GM18505 (cell line): ENCODE data around the gene TXNDC2.

Experiments
- ATAC-seq: cut with Tn5 transposase; IDR thresholded peaks from one replicate; pipeline ENCODE4 v1.9.1; 2021; ENCODE audit not compliant: unreplicated experiment
- POLR2A ChIP-seq: IDR thresholded peaks from 4 replicates; pipeline ENCODE4 v1.6.1; 2011; ENCODE audit warnings: borderline replicate concordance; ENCODE audit not compliant: insufficient read depth, insufficient read length; ENCODE audit errors: extremely low read depth

Gene TXNDC2

DNA sequence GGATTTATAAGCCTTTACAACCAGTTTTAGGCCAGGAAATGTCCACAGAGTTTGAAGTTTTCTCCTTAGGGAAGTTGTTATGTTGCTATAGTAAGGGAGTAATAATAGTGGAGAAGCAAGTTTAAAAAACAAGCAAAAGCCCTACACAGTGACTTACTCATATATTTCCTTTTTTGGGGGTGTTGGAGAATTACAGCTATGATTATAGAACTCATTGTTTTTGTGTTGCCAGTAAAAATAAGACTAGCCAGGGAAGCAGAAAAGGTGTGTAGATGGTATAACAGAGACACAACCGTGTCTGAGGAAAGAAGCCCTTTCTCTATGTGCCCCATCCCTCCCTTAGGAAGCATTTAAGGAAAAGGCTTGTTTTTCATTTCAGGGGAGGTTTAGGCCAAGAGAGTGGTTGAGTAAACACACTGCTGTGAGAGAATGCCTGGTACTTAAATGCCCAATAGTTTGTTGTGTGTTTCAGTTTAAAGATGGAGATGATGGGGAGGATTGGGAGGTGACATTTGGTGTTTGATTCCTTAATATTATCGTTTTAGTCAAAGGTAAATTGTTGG lies 30.4 kb downstream of the TXNDC2 start:
- ATAC-seq = no peak
- no peak for TF ChIP-seq POLR2A

DNA sequence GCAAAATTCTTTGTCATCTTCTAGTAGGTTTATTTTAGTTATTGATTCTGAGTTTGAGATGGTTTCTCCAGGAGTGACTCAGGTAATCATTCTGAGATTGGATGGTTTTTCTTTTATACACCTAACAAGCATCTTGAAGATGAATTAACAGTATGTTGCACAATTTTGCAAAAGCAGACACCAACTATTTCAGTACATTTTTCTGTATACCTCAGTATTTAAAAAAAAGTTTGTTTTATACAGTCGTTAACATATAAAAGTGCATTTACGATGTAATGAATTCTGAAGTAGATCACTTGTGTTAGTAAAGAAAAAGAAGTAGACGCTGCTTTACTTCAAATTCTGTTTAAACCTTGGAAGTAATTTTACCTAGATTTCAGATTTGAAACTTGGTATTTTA lies 31.0 kb downstream of the TXNDC2 start:
- ATAC-seq = no peak

DNA sequence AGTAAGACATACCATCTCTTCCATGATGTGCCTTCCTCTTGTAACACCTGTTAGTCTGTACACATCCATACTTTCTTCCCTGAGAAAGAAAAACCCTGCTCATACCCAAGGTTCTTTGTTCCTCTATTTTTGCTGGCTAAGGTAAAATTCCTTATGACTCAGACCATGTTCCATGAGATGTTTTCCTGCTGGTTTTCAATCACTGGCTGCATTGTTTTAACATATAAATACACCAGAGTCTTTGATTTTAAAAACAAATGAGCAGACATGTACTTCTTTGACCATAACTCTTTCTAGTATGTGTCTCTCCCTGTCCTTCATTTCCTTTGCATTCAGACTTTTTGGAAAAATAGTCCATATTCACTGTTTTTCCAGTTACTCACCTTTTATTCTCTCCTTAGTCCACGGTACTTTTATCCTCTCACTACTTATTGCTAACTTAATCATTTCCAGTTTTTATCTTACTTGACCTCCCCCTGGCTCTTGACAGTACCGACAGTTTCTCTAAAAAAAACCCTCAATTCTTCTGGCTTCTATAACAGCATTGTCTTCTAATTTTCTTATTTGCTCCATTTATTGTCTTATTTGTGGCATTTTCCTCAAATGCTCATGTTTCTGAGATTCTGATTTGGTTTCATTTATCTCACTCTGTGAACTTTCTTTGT lies 32.4 kb downstream of the TXNDC2 start:
- no peak for ATAC-seq
- no peak for TF ChIP-seq POLR2A

More for the DNA sequence above, 31.0 kb downstream of the TXNDC2 start:
- no peak for TF ChIP-seq POLR2A

DNA sequence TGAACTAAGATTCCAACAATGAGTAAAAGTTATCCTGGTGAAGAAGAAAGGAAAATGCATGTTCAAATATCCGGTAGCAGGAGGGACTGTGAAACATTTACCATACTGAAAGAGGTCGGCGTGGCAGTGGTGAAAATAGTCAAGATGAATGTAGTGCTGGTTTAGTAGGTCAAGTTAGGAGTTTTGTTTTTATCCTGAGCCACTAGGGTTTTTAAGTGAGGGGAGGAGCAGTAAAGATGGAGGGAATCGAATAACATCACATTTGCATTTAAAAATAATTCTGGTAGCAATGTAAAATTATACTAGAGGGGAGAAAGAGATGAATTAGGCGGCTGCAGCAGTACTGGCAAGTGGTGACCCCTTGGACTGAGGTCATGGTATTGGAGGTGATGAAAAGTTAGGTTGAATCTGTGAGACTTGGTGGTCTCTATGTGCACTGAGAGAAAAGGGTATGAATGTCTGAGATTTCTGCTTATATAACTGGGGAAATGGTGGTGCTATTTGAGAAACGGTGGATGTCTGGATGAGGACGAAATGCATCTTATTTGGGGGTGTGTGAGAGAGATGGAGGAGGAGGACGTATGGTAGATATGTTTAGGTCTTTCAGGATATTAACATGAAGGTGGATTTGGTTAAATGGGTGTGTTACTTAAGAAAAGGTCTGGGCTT lies 33.9 kb downstream of the TXNDC2 start:
- ATAC-seq = no peak
- TF ChIP-seq POLR2A = no peak

DNA sequence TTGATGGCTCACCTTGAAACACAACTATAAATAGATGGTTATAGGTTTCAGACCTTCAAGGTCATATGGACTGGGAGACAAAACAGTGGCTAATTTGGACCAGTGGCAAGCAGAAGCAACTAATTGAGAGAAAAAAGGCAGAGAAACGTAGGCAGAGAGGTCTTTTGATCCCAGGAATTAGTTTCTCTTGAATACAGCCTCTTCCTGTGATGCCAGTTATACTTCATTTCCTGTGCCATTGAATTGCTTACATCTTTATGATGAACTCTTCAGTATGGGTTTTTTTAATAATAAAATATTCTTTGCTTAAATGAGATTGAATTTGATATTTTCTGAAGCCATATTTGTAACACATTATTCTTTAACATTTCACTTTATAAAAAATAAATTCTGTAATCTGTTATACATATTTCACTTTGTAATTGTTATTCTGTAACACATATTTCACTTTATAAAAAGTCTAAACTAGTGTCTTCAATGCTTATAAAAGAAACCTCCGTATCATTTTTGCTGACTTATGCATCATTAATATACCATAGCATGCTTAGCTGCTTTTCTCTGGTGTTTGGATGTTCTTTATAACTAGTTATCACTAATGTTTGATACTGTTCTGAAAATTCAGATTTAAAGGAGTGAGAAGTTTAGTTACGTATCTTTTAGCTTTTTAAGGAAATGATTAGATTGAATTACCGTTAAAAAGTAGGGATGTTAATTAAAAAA lies 37.0 kb downstream of the TXNDC2 start:
- TF ChIP-seq POLR2A = no peak
- no peak for ATAC-seq

DNA sequence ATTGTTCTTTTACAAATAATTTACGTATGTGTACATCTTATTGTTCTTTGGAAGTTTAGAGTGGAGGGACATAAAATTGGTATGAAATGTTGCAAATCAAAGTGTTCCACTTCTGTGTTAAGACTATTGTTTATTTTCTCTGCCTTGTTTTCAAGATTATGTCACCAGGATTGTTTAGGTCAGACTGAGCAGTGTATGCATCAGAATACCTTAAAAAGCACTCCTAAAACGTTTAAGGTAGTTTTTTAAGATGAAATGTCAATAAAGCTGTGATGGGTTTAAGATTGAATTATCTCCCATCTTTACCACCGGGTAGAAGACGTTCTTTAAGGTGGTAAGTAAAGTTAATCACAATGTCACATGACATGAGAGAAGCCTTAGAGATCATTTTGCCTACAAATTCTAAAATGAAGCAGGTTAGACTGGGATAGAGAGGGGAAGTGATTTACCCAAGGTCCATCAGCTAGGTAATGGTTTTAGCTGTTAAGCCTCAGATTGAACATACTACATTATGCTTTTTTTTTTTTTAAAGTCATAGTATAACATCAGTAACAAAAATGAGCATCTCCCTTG lies 38.7 kb downstream of the TXNDC2 start:
- ATAC-seq = no peak
- no peak for TF ChIP-seq POLR2A

DNA sequence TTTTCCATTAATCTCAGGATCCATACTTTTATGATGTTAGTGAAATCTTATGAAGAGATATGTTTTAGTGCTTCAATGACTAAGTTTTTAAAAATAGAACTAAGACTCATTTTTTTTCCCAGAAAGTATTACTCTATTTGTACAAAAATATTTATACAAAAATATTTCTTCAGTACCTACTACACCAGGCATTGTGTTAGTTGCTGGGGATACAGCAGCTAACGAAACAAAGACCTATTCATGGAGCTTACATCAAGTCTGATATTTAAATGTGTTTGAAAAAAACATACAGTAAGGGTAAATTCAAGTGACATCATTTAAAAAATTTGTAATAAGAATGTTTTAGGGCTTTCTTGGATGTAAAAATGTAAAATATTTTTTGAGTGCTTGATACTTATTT lies 39.6 kb downstream of the TXNDC2 start:
- no peak for ATAC-seq
- TF ChIP-seq POLR2A = no peak

DNA sequence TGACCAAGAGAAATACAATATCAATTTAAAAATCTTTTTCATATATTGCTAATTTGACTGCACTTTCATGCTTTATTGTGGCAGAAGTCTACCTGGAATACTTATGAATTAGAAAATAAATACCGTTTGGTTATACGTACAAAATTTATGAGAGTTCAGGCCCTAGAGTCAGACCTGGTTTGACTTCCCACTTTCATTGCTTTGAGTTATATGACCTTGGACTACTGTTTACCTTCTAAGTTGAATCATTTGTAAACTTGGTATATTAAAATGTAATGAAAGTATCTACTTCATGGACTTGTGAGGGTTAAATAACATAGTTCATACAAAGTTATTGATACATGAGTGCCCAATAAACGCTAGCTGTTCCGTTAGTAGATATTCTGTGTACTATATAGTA lies 40.0 kb downstream of the TXNDC2 start:
- ATAC-seq = no peak
- TF ChIP-seq POLR2A = no peak

DNA sequence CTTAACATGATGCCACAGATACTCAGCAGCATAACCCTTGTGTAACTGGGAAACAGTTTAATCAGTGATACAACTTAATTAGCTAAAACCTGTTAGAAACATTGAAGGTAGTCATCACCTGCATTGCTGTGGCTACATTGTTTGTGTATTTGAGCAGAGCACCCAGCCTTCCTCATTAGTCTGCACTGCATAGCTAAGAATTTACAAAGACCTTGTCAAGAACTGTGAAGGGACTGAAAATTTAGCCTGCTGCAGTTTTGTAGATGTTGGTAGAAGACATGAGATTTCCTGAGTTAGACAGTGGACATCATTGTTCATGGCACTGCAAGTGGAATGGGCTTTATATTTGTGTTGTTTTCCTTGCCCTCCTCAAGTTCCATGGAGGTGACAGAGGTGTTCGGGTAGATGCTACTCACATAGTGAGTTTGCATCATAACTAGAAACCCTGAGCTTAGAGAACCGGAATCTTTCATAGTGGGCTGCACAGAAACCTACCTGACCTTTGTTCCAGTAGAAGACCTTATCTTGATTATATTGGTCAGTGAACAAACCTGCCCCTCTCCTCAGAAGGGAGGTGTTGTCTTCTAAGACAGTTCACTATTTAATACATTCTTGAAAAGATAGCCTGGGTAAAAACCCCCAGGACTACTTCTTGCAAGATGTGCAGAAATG lies 40.6 kb downstream of the TXNDC2 start:
- TF ChIP-seq POLR2A = no peak
- ATAC-seq = no peak

DNA sequence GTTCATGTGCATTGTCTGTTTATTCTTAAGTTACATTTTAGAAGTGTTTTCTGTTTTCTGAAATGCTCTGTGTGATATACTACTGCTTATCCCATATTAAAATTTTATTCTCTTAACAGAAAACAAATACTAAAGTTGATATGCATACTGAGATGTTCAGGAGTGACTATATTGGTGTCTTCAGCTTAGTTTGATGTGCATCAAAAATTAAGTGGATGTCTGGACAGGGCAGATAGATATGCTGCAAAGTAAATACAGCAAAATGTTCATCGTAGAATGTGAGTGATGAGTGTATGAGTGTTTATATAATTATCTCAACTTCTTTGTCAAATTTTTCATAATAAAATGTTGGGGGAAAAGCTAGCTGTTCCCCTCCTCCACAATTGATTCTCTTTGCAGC lies 41.2 kb downstream of the TXNDC2 start:
- ATAC-seq = no peak
- TF ChIP-seq POLR2A = no peak

DNA sequence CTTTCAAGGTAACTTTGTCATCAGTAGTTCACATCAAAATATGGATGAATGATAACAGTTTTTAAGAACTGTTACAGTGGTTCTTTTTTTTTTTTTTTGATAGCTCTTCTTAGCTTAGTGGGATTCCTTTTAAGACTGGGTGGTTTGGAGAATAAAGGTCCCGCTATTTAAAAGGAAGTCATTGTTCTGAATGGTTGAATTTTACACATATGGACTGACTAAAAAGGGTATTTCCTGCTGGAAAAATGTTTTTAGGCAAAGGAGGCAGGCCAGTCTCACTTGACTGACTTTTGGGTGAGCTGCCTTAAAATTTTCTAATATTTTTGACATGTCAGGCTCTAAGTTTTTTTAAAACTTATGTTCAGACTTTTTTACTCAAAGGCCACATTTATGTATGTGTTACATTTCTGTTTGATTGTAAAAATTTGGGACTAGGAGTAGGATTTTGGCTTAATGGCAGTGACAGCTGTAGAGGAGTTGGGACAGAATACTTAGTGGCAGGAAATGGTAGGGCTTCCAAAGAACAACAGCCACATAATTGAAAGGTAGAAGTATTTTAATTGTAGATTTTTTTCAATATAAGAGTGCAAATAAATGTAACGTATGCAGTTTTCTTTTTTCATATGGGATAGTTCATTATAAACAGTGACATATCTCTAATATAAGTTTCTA lies 41.8 kb downstream of the TXNDC2 start:
- TF ChIP-seq POLR2A = no peak
- no peak for ATAC-seq

DNA sequence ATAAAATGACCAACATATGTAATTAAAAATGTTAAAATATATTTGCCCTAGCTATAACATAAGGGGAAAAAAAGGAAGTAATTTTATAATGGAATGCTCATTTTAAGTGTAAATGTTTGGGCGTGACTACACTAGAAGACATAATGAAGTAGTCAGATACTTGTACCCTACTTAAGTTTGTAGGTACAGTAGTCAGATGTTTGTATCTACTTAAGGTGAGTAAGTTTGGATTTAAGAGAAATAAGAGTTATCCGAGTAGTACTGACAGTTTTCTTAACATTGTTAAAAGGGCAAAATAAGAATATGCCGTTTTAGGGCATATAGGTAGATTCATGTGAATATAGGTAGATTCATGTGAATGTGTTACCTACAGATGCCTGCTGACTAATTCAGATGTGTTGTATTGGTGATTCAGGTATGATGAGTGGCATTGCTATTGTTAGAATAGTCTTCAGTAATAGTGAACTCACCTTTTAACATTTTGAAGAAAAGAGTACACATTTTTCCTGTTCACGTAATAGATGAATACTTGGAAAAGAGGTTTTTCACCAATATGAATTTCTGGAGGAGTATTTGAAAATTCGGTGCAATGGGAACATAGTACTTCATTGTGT lies 43.0 kb downstream of the TXNDC2 start:
- ATAC-seq = no peak
- TF ChIP-seq POLR2A = no peak
